Testis (tissue), 2 donors: ENCODE data around the gene FAM222B.

Source experiments
- POLR2A ChIP-seq: fragments of 450-650 bp; IDR thresholded peaks from one replicate; pipeline ENCODE4 v1.6.1; 2017; ENCODE audit warnings: antibody characterized with exemption, mild to moderate bottlenecking, moderate library complexity
- TF ChIP-seq, protein P1 (sequence below), 3 experiments: fragments of 450-650 bp in 2 of 3; fragments of 200-600 bp in 1 of 3; sonication (generic) in 1 of 3; IDR thresholded peaks; one replicate each; pipeline ENCODE4 v1.5.1; 2016 to 2019; ENCODE audit warnings: antibody characterized with exemption in 3 of 3, mild to moderate bottlenecking in 2 of 3, moderate library complexity in 1 of 3

DNA sequence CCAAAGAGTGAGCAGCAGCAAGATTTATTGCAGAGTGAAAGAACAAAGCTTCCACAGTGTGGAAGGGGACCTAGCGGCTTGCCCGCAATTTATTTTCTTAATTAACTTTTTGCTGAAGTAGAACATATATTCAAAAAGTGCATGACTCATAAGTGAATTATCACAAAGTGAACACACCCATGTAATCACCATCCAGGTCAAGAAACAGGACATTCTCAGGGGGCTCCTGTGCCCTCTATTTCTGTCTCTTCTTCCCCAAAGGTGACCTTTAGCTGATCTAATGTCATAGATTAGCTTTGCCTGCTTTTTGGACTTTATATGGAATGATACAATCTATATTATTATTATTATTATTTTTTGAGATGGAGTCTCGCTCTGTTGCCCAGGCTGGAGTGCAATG lies 32.2 kb upstream of the FAM222B start:
- TF ChIP-seq, protein P1, sequence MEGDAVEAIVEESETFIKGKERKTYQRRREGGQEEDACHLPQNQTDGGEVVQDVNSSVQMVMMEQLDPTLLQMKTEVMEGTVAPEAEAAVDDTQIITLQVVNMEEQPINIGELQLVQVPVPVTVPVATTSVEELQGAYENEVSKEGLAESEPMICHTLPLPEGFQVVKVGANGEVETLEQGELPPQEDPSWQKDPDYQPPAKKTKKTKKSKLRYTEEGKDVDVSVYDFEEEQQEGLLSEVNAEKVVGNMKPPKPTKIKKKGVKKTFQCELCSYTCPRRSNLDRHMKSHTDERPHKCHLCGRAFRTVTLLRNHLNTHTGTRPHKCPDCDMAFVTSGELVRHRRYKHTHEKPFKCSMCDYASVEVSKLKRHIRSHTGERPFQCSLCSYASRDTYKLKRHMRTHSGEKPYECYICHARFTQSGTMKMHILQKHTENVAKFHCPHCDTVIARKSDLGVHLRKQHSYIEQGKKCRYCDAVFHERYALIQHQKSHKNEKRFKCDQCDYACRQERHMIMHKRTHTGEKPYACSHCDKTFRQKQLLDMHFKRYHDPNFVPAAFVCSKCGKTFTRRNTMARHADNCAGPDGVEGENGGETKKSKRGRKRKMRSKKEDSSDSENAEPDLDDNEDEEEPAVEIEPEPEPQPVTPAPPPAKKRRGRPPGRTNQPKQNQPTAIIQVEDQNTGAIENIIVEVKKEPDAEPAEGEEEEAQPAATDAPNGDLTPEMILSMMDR (IDR thresholded peaks at IDR 0.05), result no peak
- no peak for TF ChIP-seq POLR2A
